RWPE2 (cell line): ENCODE measurements around the gene ACSL3.

ENCODE experiments used
- ATAC-seq: fragments of 200-7000 bp; cut with Tn5 transposase; 3 replicates; pipeline ENCODE4 v1.9.1; 2021; ENCODE audit warnings: low read depth
- DNase-seq: peaks from one replicate; pipeline ENCODE4 v3.0.0-alpha.2; 2020; ENCODE audit warnings: low spot score
- H3K27ac ChIP-seq: fragments of 450-650 bp; 2 replicates; pipeline ENCODE4 v1.5.1; 2017; ENCODE audit warnings: mild to moderate bottlenecking; ENCODE audit not compliant: poor library complexity, severe bottlenecking
- H3K27me3 ChIP-seq: fragments of 250-450 bp; sonication (Bioruptor Pico); 2 replicates; pipeline ENCODE4 v1.5.1; 2021; ENCODE audit warnings: mild to moderate bottlenecking, moderate library complexity; ENCODE audit not compliant: insufficient read depth, poor library complexity, severe bottlenecking
- H3K36me3 ChIP-seq: fragments of 250-450 bp; sonication (Bioruptor Pico); 2 replicates; pipeline ENCODE4 v1.5.1; 2020; ENCODE audit warnings: low read depth, mild to moderate bottlenecking, moderate library complexity
- H3K4me1 ChIP-seq: fragments of 250-450 bp; sonication (Bioruptor Pico); 2 replicates; pipeline ENCODE4 v1.5.1; 2021; ENCODE audit warnings: mild to moderate bottlenecking, moderate library complexity; ENCODE audit not compliant: insufficient read depth, poor library complexity, severe bottlenecking
- H3K4me3 ChIP-seq: fragments of 250-450 bp; sonication (Bioruptor Pico); 2 replicates; pipeline ENCODE4 v1.5.1; 2021; ENCODE audit warnings: mild to moderate bottlenecking, moderate library complexity; ENCODE audit not compliant: severe bottlenecking
- H3K9me3 ChIP-seq: fragments of 250-450 bp; sonication (Bioruptor Pico); 2 replicates; pipeline ENCODE4 v1.5.1; 2021; ENCODE audit warnings: mild to moderate bottlenecking, moderate library complexity; ENCODE audit not compliant: severe bottlenecking
- CTCF ChIP-seq: fragments of 450-650 bp; IDR thresholded peaks from one replicate; pipeline ENCODE4 v1.5.1; 2017; ENCODE audit warnings: mild to moderate bottlenecking, moderate library complexity; ENCODE audit not compliant: poor library complexity, severe bottlenecking

The ACSL3 gene

GRCh38 chr2:222973733-222974132 is 112.9 kb downstream of the ACSL3 start:
- H3K4me3 ChIP-seq = no peak overlapping the region
- no peak overlapping the region for H3K27ac ChIP-seq
- ATAC-seq = no peak
- no peak for TF ChIP-seq CTCF
- H3K9me3 ChIP-seq = no peaks in the 10 kb centered on the region
- DNase-seq = no peak
- H3K4me1 ChIP-seq = peaks cover 12% of the 10 kb centered on the region
- H3K27me3 ChIP-seq = no peaks in the 10 kb centered on the region
- no peaks in the 10 kb centered on the region; the same call in 1 of the 2 replicates for H3K36me3 ChIP-seq

DNA sequence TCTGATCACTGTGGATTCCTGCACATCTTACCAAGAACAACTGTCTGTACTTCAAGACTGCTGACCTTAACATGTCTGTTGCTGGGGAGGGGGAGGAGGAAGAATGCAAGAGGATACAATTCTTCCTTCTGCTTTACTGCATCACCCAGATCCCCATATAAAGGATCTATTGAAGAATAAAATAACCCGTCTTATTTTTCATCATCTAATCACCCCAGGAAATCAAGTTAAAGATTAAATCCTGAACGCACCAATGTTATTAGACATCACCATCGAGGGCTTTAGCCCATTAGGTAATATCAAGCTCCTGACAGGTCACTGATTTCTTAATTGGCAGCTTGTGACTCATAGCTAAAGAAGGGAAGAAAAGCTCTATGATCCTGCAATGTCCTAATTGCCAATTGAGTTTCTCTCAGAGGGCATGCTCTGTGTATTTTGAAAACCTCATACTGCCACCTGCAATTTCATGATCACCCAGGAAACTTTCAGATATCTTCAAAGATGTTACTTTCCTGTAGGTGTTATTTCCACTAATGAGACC is 115.8 kb downstream of the ACSL3 start:
- ATAC-seq (no peak; the same call in 2 of the 3 replicates), DNase-seq (no peak)
- Histone ChIP-seq H3K9me3 (no peaks in the 10 kb centered on the region), H3K27me3 (no peaks in the 10 kb centered on the region), H3K4me3 (no peak overlapping the region), H3K27ac (no peak overlapping the region), H3K36me3 (no peaks in the 10 kb centered on the region; the same call in 1 of the 2 replicates), H3K4me1 (peaks cover 12% of the 10 kb centered on the region)
- TF ChIP-seq CTCF = no peak

DNA sequence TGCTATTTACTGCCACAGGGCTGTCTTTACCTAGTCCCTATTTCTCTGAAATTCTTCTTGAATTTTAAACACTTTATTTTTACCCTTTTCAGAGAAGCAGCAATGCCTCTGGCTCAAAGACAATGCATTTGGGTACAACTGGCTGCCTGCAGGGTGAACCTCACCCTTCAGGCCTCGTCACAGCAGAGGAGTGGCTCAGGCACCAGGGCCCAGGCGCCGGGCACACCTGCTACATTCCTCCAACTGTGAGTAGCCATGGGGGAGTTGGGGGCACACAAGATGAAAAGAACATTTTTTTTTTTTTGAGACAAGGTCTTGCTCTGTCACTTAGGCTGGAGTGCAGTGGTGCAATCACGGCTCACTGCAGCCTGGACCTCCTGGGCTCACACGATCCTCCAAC is 116.3 kb downstream of the ACSL3 start:
- H3K4me3 ChIP-seq = no peak overlapping the region
- H3K36me3 ChIP-seq = no peaks in the 10 kb centered on the region; the same call in 1 of the 2 replicates
- H3K27me3 ChIP-seq = no peaks in the 10 kb centered on the region
- no peaks in the 10 kb centered on the region for H3K9me3 ChIP-seq
- no peak overlapping the region for H3K27ac ChIP-seq
- H3K4me1 ChIP-seq = peaks cover 12% of the 10 kb centered on the region
- DNase-seq (no peak), ATAC-seq (no peak)
- no peak for TF ChIP-seq CTCF

GRCh38 chr2:222978850-222979249 is 118.0 kb downstream of the ACSL3 start:
- no peak for TF ChIP-seq CTCF
- no peak overlapping the region for H3K27ac ChIP-seq
- H3K36me3 ChIP-seq = no peaks in the 10 kb centered on the region; the same call in 1 of the 2 replicates
- H3K4me1 ChIP-seq = no peaks in the 10 kb centered on the region
- no peak for DNase-seq
- H3K4me3 ChIP-seq = no peak overlapping the region
- ATAC-seq = no peak
- no peaks in the 10 kb centered on the region for H3K9me3 ChIP-seq
- H3K27me3 ChIP-seq = no peaks in the 10 kb centered on the region

GRCh38 chr2:222979484-222979883 is 118.6 kb downstream of the ACSL3 start:
- TF ChIP-seq CTCF = no peak
- Histone ChIP-seq H3K36me3 (no peaks in the 10 kb centered on the region; the same call in 1 of the 2 replicates), H3K9me3 (no peaks in the 10 kb centered on the region), H3K27me3 (no peaks in the 10 kb centered on the region), H3K4me1 (no peaks in the 10 kb centered on the region), H3K27ac (no peak overlapping the region), H3K4me3 (no peak overlapping the region)
- ATAC-seq = no peak
- no peak for DNase-seq
